Measurements from ENCODE around the gene KRTAP4-4.
"Not testable (repeated sequence)": the region's sequence is repeated elsewhere in the genome, so short reads cannot be mapped to it uniquely, and the experiment has no call there.

DNA sequence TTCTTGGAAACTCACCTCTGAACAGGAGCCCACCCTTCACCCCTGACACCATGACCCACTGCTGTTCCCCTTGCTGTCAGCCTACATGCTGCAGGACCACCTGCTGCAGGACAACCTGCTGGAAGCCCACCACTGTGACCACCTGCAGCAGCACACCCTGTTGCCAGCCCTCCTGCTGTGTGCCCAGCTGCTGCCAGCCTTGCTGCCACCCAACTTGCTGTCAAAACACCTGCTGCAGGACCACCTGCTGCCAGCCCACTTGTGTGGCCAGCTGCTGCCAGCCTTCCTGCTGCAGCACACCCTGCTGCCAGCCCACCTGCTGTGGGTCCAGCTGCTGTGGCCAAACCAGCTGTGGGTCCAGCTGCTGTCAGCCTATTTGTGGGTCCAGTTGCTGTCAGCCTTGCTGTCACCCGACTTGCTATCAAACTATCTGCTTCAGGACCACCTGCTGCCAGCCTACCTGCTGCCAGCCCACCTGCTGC, 29.3 kb upstream of the KRTAP4-4 start, which contains the start of gene KRTAP9-1:
- TF ChIP-seq POLR2AphosphoS5, EP300, CTCF (IDR thresholded peaks at IDR 0.05): not testable (repeated sequence)
